Rectal smooth muscle tissue (tissue), 1 donor: Measurements from ENCODE around the gene CAMK1G.

Experiments used
- H3K27ac ChIP-seq: one replicate; pipeline ENCODE4 v1.7.0; 2013; ENCODE audit warnings: low read depth, low read length, inconsistent platforms
- H3K27me3 ChIP-seq: one replicate; pipeline ENCODE4 v1.7.0; 2013; ENCODE audit warnings: low read length; ENCODE audit not compliant: control insufficient read depth, insufficient read depth
- H3K36me3 ChIP-seq: one replicate; pipeline ENCODE4 v1.7.0; 2013; ENCODE audit warnings: low read length; ENCODE audit not compliant: control insufficient read depth, insufficient read depth
- H3K4me1 ChIP-seq: one replicate; pipeline ENCODE4 v1.7.0; 2013; ENCODE audit warnings: low read length; ENCODE audit not compliant: control insufficient read depth, insufficient read depth
- H3K4me3 ChIP-seq: one replicate; pipeline ENCODE4 v1.7.0; 2013; ENCODE audit warnings: low read length
- H3K9ac ChIP-seq: one replicate; pipeline ENCODE4 v1.7.0; 2013; ENCODE audit warnings: low read length

Gene CAMK1G

GRCh38 chr1:209645574-209646452, 62.3 kb downstream of the CAMK1G start:
- H3K27ac ChIP-seq, result no peak overlapping the region
- H3K9ac ChIP-seq, result no peak overlapping the region
- no peaks in the 10 kb centered on the region for H3K36me3 ChIP-seq
- peaks cover 24% of the 10 kb centered on the region for H3K4me1 ChIP-seq
- no peaks in the 10 kb centered on the region for H3K27me3 ChIP-seq
- H3K4me3 ChIP-seq, result no peak overlapping the region

GRCh38 chr1:209646558-209646957, 63.0 kb downstream of the CAMK1G start:
- no peak overlapping the region for H3K4me3 ChIP-seq
- no peaks in the 10 kb centered on the region for H3K36me3 ChIP-seq
- peaks cover 21% of the 10 kb centered on the region for H3K4me1 ChIP-seq
- no peak overlapping the region for H3K27ac ChIP-seq
- no peaks in the 10 kb centered on the region for H3K27me3 ChIP-seq
- H3K9ac ChIP-seq, result no peak overlapping the region

- H3K4me1 ChIP-seq, result peaks cover 20% of the 10 kb centered on the region
- no peak overlapping the region for H3K4me3 ChIP-seq
- no peaks in the 10 kb centered on the region for H3K36me3 ChIP-seq
- H3K27ac ChIP-seq, result no peak overlapping the region
- no peaks in the 10 kb centered on the region for H3K27me3 ChIP-seq
- no peak overlapping the region for H3K9ac ChIP-seq
Observed at GRCh38 chr1:209647156-209647555, 63.6 kb downstream of the CAMK1G start.

GRCh38 chr1:209648346-209648745, 64.8 kb downstream of the CAMK1G start:
- no peak overlapping the region for H3K27ac ChIP-seq
- no peak overlapping the region for H3K9ac ChIP-seq
- no peaks in the 10 kb centered on the region for H3K27me3 ChIP-seq
- no peak overlapping the region for H3K4me3 ChIP-seq
- no peaks in the 10 kb centered on the region for H3K36me3 ChIP-seq
- H3K4me1 ChIP-seq, result peaks cover 12% of the 10 kb centered on the region

GRCh38 chr1:209648931-209649776, 65.6 kb downstream of the CAMK1G start:
- no peaks in the 10 kb centered on the region for H3K36me3 ChIP-seq
- H3K4me3 ChIP-seq, result no peak overlapping the region
- no peak overlapping the region for H3K27ac ChIP-seq
- no peak overlapping the region for H3K9ac ChIP-seq
- H3K4me1 ChIP-seq, result peaks cover 4% of the 10 kb centered on the region
- no peaks in the 10 kb centered on the region for H3K27me3 ChIP-seq

- Histone ChIP-seq H3K27me3 (no peaks in the 10 kb centered on the region), H3K36me3 (no peaks in the 10 kb centered on the region), H3K4me1 (peaks cover 2% of the 10 kb centered on the region), H3K4me3 (no peak overlapping the region), H3K9ac (no peak overlapping the region), H3K27ac (no peak overlapping the region)
Observed at GRCh38 chr1:209650454-209650853, 66.9 kb downstream of the CAMK1G start.

- H3K4me3 ChIP-seq, result no peak overlapping the region
Observed at GRCh38 chr1:209651138-209651587, 67.6 kb downstream of the CAMK1G start.

GRCh38 chr1:209652121-209652735, 68.7 kb downstream of the CAMK1G start, which contains the start of gene LAMB3:
Gene LAMB3, minus strand, starts transcription at chr1:209652425. Its CDS starts 1,481 bp downstream, at chr1:209650944.
- Histone ChIP-seq H3K27ac (no peak within 1 kb of the TSS), H3K4me1 (no peaks in the 10 kb centered on the region), H3K36me3 (no peaks in the 10 kb centered on the region), H3K27me3 (no peaks in the 10 kb centered on the region), H3K4me3 (peak within 1 kb of the TSS; percentile 38), H3K9ac (no peak within 1 kb of the TSS)

More at GRCh38 chr1:209651138-209651587, 67.6 kb downstream of the CAMK1G start:
- Histone ChIP-seq H3K27ac (no peak overlapping the region), H3K27me3 (no peaks in the 10 kb centered on the region), H3K4me1 (peaks cover 2% of the 10 kb centered on the region), H3K36me3 (no peaks in the 10 kb centered on the region), H3K9ac (no peak overlapping the region)

- Histone ChIP-seq H3K4me1 (no peaks in the 10 kb centered on the region), H3K27ac (no peak overlapping the region), H3K9ac (no peak overlapping the region), H3K27me3 (no peaks in the 10 kb centered on the region), H3K4me3 (no peak overlapping the region), H3K36me3 (no peaks in the 10 kb centered on the region)
Observed at GRCh38 chr1:209652873-209653401, 69.4 kb downstream of the CAMK1G start.

GRCh38 chr1:209653915-209654351, 70.4 kb downstream of the CAMK1G start:
- no peak overlapping the region for H3K4me3 ChIP-seq
- H3K27ac ChIP-seq, result no peak overlapping the region
- no peak overlapping the region for H3K9ac ChIP-seq
- H3K36me3 ChIP-seq, result no peaks in the 10 kb centered on the region
- H3K27me3 ChIP-seq, result no peaks in the 10 kb centered on the region
- H3K4me1 ChIP-seq, result no peaks in the 10 kb centered on the region

- H3K27me3 ChIP-seq, result no peaks in the 10 kb centered on the region
- H3K4me3 ChIP-seq, result no peak overlapping the region
- H3K27ac ChIP-seq, result no peak overlapping the region
- H3K36me3 ChIP-seq, result no peaks in the 10 kb centered on the region
- no peak overlapping the region for H3K9ac ChIP-seq
- H3K4me1 ChIP-seq, result no peaks in the 10 kb centered on the region
Observed at GRCh38 chr1:209655411-209656231, 72.1 kb downstream of the CAMK1G start.
